ENCODE results near the gene AP2B1.

- TF ChIP-seq CTCF (IDR thresholded peaks at IDR 0.05) (no peak), POLR2A (IDR thresholded peaks at IDR 0.05) (no peak)
Measured at GRCh38 chr17:35725802-35726126, 138.6 kb downstream of the AP2B1 start.

Data from right lobe of liver (tissue), 4 donors.